A673 (cell line): Measurements from ENCODE around the gene FLNC. TPM values are rescaled to one million over a fixed set of nuclear protein-coding genes. Genes with fewer than 3 reads are reported as not detected.

Experiments
- BruUV-seq: library from RNA; stranded (reverse); fragments of 400-500 nt; replicated peaks from 2 replicates; lab custom pipeline; 2021; lab: Mats Ljungman, UMichigan
- CTCF ChIA-PET: fragments of 300-600 bp; sonication (Branson Sonifier 250); formaldehyde crosslinking; loops from one replicate; lab custom pipeline; 2022; ENCODE audit warnings: antibody characterized with exemption; lab: Charles Lee
- POLR2A ChIA-PET: fragments of 300-600 bp; sonication (Branson Sonifier 250); formaldehyde crosslinking; loops from one replicate; lab custom pipeline; 2022; ENCODE audit warnings: antibody characterized with exemption; ENCODE audit not compliant: low non-redundant PET; lab: Charles Lee
- DNase-seq: peaks from one replicate; pipeline ENCODE4 v3.0.0-alpha.2; 2015; ENCODE audit warnings: low spot score
- H3K27ac ChIP-seq: fragments of 200-600 bp; sonication (generic); 2 replicates; pipeline ENCODE4 v1.5.1; 2016; ENCODE audit warnings: mixed run types, low read depth, mild to moderate bottlenecking, mixed read lengths, antibody characterized with exemption, low read length; ENCODE audit not compliant: poor library complexity, severe bottlenecking
- H3K27me3 ChIP-seq: fragments of 200-600 bp; sonication (generic); replicated peaks from 2 replicates; pipeline ENCODE4 v1.6.1; 2017; ENCODE audit warnings: mixed run types, low read depth, mild to moderate bottlenecking, mixed read lengths, antibody characterized with exemption, low read length; ENCODE audit not compliant: insufficient read depth, poor library complexity
- H3K36me3 ChIP-seq: fragments of 200-600 bp; sonication (generic); 2 replicates; pipeline ENCODE4 v1.6.1; 2016; ENCODE audit warnings: mixed run types, mild to moderate bottlenecking, mixed read lengths, antibody characterized with exemption, low read length; ENCODE audit not compliant: insufficient read depth, poor library complexity, severe bottlenecking
- H3K4me1 ChIP-seq: fragments of 200-600 bp; sonication (generic); 2 replicates; pipeline ENCODE4 v1.6.1; 2017; ENCODE audit warnings: mixed run types, mild to moderate bottlenecking, mixed read lengths, antibody characterized with exemption, low read length; ENCODE audit not compliant: insufficient read depth, poor library complexity, severe bottlenecking
- H3K4me3 ChIP-seq: fragments of 200-600 bp; sonication (generic); 2 replicates; pipeline ENCODE4 v1.5.1; 2016; ENCODE audit warnings: low read depth, mixed run types, mild to moderate bottlenecking, mixed read lengths, low read length; ENCODE audit not compliant: poor library complexity, severe bottlenecking
- H3K9me3 ChIP-seq: fragments of 200-600 bp; sonication (generic); 2 replicates; pipeline ENCODE4 v1.6.1; 2016; ENCODE audit warnings: mixed run types, low read depth, mild to moderate bottlenecking, mixed read lengths, antibody characterized with exemption, low read length; ENCODE audit not compliant: poor library complexity, severe bottlenecking
- CTCF ChIP-seq: fragments of 300-800, 200-600 bp; sonication (generic); conservative IDR thresholded peaks from 2 replicates; pipeline ENCODE4 v1.5.1; 2017; ENCODE audit warnings: low read depth, mild to moderate bottlenecking, antibody characterized with exemption, low read length, moderate library complexity, mixed read lengths
- EZH2 ChIP-seq: fragments of 200-600 bp; sonication (generic); IDR thresholded peaks from 2 replicates; pipeline ENCODE4 v1.6.1; 2017; ENCODE audit warnings: borderline replicate concordance, low read depth, mild to moderate bottlenecking, mixed read lengths, antibody characterized with exemption, low read length; ENCODE audit not compliant: poor library complexity, severe bottlenecking
- intact Hi-C: fragments of 100-400 bp; cut with micrococcal nuclease; formaldehyde crosslinking; loops from one replicate; pipeline ENCODE4 v1.10.0; 2022; ENCODE audit not compliant: unreplicated experiment
- total RNA-seq: library from RNA; stranded (reverse); gene quantifications from 2 replicates; pipeline ENCODE4 v1.2.3, GENCODE V29; 2021

Gene FLNC
- total RNA-seq, 1 experiment from 2014 or later = 6.5 TPM

GRCh38 chr7:128885370-128886187 lies 55.4 kb downstream of the FLNC start:
- Histone ChIP-seq H3K9me3 (no peaks in the 10 kb centered on the region), H3K4me3 (no peak overlapping the region), H3K4me1 (no peaks in the 10 kb centered on the region), H3K27ac (no peak overlapping the region), H3K27me3 (peaks cover 14% of the 10 kb centered on the region), H3K36me3 (no peaks in the 10 kb centered on the region)
- ChIA-PET POLR2A (no interaction called here), CTCF (interaction anchor here (0.5 kb wide), 1 partner anchor 13 kb away, joined by 12 read pairs; no protein-coding TSS in a partner anchor)
- no peak for DNase-seq
- intact Hi-C loops = loop anchor here (10.0 kb wide), 1 partner anchor 91 kb away; the partner anchor contains the start of gene CCDC136
- BruUV-seq = no TSS peak
- TF ChIP-seq CTCF = no peak

- no TSS peak for BruUV-seq
- Histone ChIP-seq H3K4me3 (no peak overlapping the region), H3K36me3 (no peaks in the 10 kb centered on the region), H3K4me1 (no peaks in the 10 kb centered on the region), H3K27me3 (peaks cover 21% of the 10 kb centered on the region), H3K27ac (no peak overlapping the region), H3K9me3 (no peaks in the 10 kb centered on the region)
- POLR2A ChIA-PET = no interaction called here
- no peak for DNase-seq
- CTCF ChIA-PET = no interaction called here
- intact Hi-C loops = loop anchor here (10.0 kb wide), 1 partner anchor 92 kb away; the partner anchor contains the start of gene CCDC136
- TF ChIP-seq EZH2 = no peak
- TF ChIP-seq CTCF = no peak
Measured at GRCh38 chr7:128886391-128887168, 56.4 kb downstream of the FLNC start.

- ChIA-PET POLR2A (no interaction called here), CTCF (no interaction called here)
- H3K4me1 ChIP-seq = no peaks in the 10 kb centered on the region
- no peaks in the 10 kb centered on the region for H3K36me3 ChIP-seq
- intact Hi-C loops = loop anchor here (10.0 kb wide), 1 partner anchor 93 kb away; the partner anchor contains the start of gene CCDC136
- peaks cover 21% of the 10 kb centered on the region for H3K27me3 ChIP-seq
- TF ChIP-seq EZH2 (no peak), CTCF (no peak)
- DNase-seq = no peak
- H3K27ac ChIP-seq = no peak overlapping the region
- BruUV-seq = no TSS peak
- no peak overlapping the region for H3K4me3 ChIP-seq
- H3K9me3 ChIP-seq = no peaks in the 10 kb centered on the region
Measured at GRCh38 chr7:128887169-128888038, 57.2 kb downstream of the FLNC start.
